Ramos (cell line): ENCODE results near the gene KRT40.

Experiments used
- in situ Hi-C: fragments of 300-500 bp; cut with MboI; formaldehyde crosslinking; loops from one replicate; pipeline ENCODE4 v1.14.3; 2022; ENCODE audit warnings: low sequenced_read_pairs; ENCODE audit not compliant: unreplicated experiment

KRT40 gene

GRCh38 chr17:40956401-40957254 is 27.5 kb downstream of the KRT40 start:
- in situ Hi-C loops, result no loop called here

DNA sequence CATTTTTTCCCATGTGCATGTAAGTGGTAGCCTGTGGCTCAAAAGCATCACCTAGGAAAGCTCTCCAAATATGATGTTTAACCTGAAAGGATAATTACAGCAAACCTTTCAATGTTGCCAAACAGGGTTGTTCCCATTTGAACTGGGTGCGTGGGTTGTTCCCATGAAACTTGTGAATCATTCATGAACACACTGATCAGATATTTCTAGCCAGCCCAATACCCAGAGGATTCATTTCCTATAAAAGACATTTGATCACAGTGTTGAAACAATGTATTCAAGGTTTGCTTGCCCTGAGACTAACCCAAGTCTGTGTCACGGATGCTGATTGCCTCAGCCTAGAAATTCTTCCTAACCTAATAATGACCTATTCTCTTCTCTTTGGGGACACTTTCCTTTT is 30.2 kb downstream of the KRT40 start:
- in situ Hi-C loops, result no loop called here

DNA sequence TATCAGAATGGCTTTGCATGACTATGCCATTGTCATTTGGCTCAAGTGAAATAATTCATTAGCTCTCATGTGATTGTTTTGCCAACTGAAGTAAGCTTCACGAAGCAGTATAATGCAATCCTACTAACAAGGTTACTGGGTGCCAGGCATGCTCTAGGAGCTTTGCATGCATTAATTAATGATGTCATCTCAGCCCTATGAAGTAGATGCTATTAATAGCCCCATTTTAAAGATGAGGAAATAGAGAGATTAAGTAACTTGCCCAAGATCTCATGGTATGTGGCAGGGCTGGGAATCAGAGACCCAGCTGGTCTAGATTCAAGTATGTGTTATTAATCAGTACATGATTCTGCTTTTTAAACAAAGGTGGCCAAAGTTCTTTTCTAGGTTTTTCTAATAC is 31.5 kb downstream of the KRT40 start:
- in situ Hi-C loops, result no loop called here

DNA sequence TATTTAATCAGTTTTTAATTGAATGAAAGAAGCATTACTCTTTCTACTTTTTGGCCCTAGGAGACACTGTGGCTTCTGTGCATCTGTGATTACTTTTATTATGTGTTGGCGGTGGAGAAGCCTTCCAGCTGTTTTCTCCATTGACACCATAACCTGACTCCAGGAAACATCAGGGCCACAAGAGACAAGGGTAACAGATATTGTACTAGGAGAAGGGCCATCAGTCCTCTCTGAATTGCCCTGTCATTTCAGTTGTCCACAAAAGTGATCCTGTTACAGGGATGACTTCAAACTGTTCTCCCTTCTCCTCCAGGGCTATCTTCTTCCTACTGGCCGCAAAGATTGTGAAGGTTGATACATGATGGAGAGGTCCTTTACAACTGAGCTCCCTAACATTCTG is 32.0 kb downstream of the KRT40 start:
- in situ Hi-C loops, result no loop called here

DNA sequence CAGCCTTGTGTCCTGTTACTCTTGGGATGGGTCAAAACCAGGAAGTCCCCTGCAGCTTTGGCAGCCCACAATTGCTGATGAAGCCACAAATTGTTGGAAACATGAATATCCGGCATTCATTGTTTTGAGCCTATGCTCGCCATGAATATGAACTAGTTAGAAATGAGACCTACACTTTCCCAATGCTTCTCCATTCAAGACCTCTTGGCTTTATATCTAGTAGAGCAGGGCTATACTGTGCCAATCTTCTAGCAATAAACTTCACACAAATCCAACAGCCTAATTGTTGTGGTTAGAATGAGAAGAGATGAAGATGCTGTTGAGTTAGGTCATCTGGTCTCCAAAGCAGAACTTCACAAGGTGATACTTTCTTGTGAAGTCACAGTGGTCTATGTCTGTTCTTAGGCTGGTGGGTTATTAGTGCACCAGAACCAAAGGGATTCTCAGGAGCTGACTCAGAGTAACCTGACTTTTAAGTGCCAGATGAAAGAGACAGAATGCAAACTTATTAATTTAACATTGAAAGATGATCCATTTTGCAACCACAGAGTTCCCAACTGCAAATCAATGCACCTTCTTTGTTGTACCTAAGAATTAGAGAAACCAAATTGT is 33.0 kb downstream of the KRT40 start:
- in situ Hi-C loops, result no loop called here

DNA sequence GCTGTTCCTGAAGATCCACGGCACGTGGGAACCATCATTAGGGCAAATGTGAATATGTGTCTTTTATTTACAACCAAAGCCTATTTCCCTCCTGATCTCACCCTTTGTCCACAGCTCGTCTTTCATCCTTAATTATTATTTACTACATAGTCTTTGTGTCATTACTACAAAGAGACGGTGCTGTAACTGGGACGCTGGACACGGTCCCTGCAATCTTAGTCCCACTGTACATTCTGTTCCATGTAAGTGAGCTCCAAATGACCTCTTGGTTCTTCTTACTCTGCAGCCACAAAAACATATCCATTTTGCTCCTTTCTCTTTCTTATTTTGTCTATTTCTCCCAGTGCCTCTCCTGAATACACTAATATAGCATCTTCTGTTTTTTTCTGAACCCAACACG is 34.0 kb downstream of the KRT40 start:
- in situ Hi-C loops, result no loop called here

DNA sequence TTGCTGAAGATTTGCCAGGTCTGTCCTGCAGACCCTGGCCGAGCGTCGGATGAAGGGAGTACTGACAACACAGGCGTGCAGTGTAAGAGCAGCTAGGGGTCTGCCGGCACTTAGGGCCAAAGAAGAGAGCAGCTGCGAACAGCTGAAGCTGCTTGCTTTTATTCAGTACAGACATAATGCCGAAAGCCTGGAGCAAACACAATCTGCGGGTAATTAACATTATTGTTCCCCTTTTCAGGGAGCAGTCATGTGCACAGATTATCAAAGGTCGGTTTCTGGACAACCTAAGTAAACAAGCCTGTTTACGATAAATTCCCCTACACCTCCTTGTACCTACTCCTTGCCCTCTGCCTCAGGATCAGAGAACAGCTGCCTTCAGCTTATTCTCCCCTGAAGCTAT is 34.7 kb downstream of the KRT40 start:
- in situ Hi-C loops, result loop anchor here (25.0 kb wide), 1 partner anchor 112 kb away; no protein-coding TSS in a partner anchor

DNA sequence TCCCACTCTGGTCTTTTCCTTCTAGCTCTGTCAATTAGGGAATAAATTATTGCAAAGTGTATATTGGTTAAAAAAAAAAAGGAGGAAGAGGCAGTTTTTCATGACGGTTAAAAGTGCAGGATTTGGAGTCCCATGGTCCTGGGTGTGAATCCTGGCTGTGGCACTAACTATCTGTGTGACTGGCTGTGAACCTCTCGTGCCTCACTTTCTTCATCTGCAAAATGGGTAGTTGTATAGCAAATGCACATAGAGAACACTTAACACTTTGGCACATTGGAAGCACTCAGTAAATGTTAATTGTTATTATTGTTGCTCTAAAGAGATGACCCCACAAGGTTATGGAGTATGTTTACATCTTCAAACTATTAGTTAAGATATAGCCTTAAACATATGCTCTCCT is 36.2 kb downstream of the KRT40 start:
- in situ Hi-C loops, result loop anchor here (25.0 kb wide), 1 partner anchor 111 kb away; no protein-coding TSS in a partner anchor

DNA sequence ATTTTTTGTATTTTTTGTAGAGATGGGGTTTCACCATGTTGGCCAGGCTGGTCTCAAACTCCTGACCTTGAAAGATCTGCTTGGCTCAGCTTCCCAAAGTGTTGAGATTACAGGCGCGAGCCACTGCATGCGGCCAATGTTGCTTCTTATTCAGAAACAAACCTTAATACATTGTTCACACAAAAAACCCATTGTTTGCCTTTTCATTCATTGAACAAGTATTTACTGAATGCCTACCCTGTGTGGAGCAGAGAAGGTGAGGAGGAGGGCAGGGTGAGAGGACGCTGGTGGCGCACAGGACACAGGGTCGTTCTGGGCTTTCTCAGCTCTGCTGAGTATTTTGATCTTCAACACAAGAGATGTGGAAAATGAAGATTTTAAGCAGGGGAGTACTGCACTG is 38.7 kb downstream of the KRT40 start:
- in situ Hi-C loops, result loop anchor here (25.0 kb wide), 1 partner anchor 108 kb away; no protein-coding TSS in a partner anchor

DNA sequence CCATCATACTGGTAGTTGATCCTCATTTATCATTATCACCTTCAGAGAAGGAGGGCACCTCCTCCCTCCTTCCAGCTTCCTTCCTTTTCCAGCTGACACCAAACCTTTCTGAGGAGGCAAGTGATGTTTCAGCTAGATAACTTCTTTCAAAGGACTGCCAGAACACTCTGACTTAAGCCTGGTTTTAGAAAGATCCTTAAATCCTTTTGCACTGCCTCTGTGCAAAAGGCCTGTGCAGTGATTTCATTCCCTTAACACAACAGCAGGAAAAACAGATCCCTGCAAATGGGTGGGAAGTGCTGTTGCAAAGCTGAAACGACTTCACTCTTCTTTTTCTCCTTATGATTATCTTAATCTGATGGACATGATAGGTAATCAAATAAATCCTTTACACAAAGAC is 39.6 kb downstream of the KRT40 start:
- in situ Hi-C loops, result loop anchor here (25.0 kb wide), 1 partner anchor 107 kb away; no protein-coding TSS in a partner anchor

DNA sequence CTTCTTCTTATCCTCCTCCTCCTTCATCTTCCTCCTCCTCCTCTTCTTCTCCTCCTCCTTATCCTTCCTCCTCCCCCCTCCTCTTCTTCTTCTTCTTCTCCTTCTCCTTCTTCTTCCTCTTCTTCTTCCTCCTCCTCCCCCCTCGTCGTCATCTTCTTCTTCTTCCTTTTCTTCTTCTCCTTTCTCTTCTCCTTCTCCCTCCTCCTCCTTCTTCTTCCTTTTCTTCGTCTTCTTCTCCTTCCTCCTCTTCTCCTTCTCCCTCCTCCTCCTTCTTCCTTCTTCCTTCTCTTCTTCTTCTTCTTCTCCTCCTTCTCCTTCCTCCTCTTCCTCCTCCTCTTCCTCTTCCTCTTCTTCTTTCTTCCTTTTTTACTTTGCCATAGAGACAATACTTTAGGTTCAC is 41.6 kb downstream of the KRT40 start:
- in situ Hi-C loops, result loop anchor here (25.0 kb wide), 1 partner anchor 105 kb away; no protein-coding TSS in a partner anchor

GRCh38 chr17:40940266-40940665 is 43.9 kb downstream of the KRT40 start:
- in situ Hi-C loops, result loop anchor here (25.0 kb wide), 1 partner anchor 103 kb away; no protein-coding TSS in a partner anchor

DNA sequence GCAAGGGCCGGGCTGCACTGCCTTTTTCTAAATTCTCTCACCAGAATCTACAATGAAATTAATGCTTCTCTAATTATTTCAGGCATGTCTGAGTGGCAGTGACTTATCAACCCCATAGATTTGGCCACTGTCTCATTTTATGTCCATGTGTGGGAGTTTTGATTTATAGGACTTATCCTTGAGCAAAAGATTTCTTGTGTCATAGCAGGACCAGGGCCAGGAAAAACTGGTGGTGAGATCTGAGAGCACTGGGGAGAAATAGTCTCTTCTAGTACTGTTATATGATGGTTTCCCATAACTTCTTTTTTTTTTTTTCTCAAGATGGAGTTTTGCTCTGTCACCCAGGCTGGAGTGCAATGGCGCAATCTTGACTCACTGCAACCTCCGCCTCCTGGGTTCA is 45.1 kb downstream of the KRT40 start:
- in situ Hi-C loops, result loop anchor here (25.0 kb wide), 1 partner anchor 102 kb away; no protein-coding TSS in a partner anchor

- in situ Hi-C loops, result loop anchor here (25.0 kb wide), 1 partner anchor 100 kb away; no protein-coding TSS in a partner anchor
These were observed 46.7 kb downstream of the KRT40 start, which contains the start of gene KRT23 for GRCh38 chr17:40937384-40937819. KRT23 (minus strand) TSS chr17:40937646; CDS start chr17:40936603, 1,043 bp downstream.

DNA sequence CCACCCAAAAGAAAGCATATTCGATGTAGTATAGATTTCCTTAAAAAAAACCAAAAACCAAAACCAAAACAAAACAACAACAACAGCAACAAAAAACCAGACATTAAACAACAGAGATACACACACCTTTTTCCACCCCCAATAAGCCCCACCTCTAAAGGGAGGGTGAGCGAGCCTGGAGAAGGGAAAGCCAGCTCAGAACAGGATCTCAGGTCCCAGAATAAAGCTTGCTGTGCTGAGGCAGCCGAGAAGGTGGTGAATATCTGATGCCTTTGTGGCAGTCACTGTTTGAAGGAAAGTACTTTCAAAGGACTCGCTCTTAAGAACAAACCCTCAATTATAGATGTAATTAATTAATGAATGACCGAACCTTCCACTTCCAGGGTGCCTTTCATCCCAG is 47.1 kb downstream of the KRT40 start:
- in situ Hi-C loops, result loop anchor here (25.0 kb wide), 1 partner anchor 100 kb away; no protein-coding TSS in a partner anchor

DNA sequence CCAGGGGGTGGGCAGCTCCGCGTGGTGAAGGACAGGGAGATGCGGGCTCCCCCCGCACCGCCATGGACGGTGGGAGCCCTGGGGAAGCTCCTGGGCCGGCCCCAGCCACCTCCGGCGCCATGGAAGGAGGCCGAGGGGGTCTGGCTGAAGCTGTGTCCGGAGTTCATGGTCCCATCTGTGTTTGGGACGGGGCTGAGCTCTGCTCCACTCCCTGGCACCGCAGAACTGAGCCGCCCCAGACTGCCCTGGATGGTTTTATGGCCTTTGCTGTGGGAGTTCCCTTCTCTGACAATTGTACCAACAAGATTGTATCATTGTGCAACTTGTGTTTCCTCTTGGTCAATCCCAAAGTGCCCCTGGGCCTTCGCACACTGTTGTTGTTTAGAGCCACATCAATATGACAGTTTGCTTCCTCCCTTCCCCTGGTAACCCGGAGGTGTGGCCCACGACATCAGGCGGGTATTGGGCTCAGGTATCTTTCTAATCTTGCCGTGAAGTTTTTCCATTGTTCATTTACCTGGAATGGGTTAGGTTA is 47.6 kb downstream of the KRT40 start:
- in situ Hi-C loops, result loop anchor here (25.0 kb wide), 1 partner anchor 99 kb away; no protein-coding TSS in a partner anchor

DNA sequence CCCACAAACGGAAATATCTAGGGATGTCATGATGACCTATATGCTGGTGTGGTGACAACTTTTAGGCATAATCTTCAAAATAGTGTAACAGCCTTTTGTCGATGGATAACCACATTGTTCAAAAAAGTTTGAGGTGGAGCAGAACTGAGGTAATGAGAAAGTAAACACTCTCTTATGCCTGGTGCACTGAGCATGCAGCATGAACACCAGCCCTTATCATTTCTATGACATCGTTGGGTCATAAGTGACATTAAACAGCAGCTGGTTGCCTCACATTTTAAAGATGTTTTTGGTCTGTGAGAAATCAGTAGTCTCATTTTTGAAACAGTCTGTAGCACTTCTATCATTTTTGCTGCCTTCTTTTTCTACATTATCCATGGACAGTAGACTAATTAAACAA is 48.5 kb downstream of the KRT40 start:
- in situ Hi-C loops, result loop anchor here (25.0 kb wide), 1 partner anchor 98 kb away; no protein-coding TSS in a partner anchor

DNA sequence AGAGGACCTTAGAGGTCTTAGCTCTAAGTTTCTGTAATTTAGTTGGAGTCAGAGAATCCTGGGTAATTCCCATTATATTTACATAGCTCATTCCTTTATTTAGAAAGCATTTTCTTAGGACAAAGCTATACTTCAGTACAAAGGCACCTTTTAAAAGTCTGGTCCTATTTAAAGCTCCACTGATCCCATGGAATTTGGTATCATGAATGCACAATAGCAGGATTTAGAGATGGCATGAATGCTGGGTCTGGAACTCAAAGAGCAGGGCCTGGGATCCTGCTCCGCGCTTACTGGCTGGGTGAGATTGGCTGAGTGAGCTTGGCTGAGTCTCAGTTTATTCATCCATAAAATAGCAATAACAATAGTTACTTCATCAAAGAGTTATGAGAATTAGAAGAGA is 51.5 kb downstream of the KRT40 start:
- in situ Hi-C loops, result loop anchor here (25.0 kb wide), 1 partner anchor 95 kb away; no protein-coding TSS in a partner anchor

GRCh38 chr17:40931311-40931710 is 52.8 kb downstream of the KRT40 start:
- in situ Hi-C loops, result loop anchor here (25.0 kb wide), 1 partner anchor 94 kb away; no protein-coding TSS in a partner anchor
